ENCODE measurements around the gene TMEM33.

DNA sequence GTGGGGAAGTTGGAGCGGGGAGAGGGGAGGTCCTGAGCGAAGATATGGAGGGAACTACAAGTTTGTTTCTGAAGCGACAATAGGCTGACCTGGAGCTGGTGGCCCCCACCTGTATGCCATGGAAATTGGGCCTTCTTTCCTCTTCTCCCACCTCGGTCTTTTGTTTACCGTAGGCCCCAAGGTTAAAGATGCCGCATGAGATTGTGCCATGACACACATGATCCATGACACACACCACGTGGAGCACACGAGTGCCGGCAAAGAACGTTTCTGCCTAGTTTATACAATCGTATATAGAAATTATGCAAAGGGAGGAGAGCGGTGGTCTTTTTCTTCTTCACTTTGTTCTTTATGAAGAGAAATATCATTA lies 408 bp downstream of the TMEM33 start:
- no peak for TF ChIP-seq POLR2A (IDR thresholded peaks at IDR 0.05)
- no peak for TF ChIP-seq CTCF (IDR thresholded peaks at IDR 0.05)
